ENCODE results near the gene GATAD2A. TPM values are rescaled to one million over a fixed set of nuclear protein-coding genes. Genes with fewer than 3 reads are reported as not detected.

The GATAD2A gene
- total and polyA plus RNA-seq, 9 of the 15 experiments (the other 6 are each of a cell fraction or from before 2014, with no cell fraction given) = 2.4 to 226 (median 44.2) TPM

DNA sequence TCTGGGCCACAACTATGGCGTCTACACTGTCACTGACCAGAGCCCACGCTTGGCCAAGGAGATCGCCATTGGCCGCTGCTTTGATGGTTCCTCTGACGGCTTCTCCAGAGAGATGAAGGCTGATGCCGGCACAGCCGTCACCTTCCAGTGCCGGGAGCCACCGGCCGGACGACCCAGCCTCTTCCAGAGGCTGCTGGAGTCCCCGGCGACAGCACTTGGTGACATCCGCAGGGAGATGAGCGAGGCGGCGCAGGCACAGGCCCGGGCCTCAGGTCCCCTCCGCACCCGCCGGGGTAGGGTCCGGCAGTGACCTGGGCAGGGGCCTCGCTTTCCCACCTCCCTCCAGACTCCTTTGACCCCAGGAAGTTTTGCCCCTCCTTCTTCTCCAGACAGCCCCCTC lies 140.2 kb downstream of the GATAD2A start:
- H3K27ac ChIP-seq (ENCODE audit: extremely low read depth, low read depth, low read length) = no peak overlapping the region
- H4K20me1 ChIP-seq (replicated peaks; ENCODE audit: control insufficient read depth, insufficient read depth, low read length) = 0 out of 2 replicates have a peak, but pooled peaks cover 5% of the 10 kb centered on the region
- peaks cover 2 to 70% of the 10 kb centered on the region in 2 experiments; a peak in 2 of 5 replicates for H3K4me1 ChIP-seq (replicated peaks in 1 of 2; ENCODE audit: control insufficient read depth in 2 of 2, insufficient read depth in 2 of 2, low read length in 2 of 2)
- H3K9me1 ChIP-seq (ENCODE audit: control insufficient read depth, insufficient read depth, low read length) = no peaks in the 10 kb centered on the region
- H3K36me3 ChIP-seq (ENCODE audit: control insufficient read depth, insufficient read depth, low read length) = no peaks in the 10 kb centered on the region
- ATAC-seq = no peak
- H3K4me2 ChIP-seq (ENCODE audit: insufficient read depth, low read length) = no peak overlapping the region
- H3K79me2 ChIP-seq (ENCODE audit: control insufficient read depth, insufficient read depth, low read length) = no peaks in the 10 kb centered on the region
- no peak for TF ChIP-seq ZNF695 (CRISPR knock-in tag; IDR thresholded peaks at IDR 0.05)
- TF ChIP-seq, protein P1, sequence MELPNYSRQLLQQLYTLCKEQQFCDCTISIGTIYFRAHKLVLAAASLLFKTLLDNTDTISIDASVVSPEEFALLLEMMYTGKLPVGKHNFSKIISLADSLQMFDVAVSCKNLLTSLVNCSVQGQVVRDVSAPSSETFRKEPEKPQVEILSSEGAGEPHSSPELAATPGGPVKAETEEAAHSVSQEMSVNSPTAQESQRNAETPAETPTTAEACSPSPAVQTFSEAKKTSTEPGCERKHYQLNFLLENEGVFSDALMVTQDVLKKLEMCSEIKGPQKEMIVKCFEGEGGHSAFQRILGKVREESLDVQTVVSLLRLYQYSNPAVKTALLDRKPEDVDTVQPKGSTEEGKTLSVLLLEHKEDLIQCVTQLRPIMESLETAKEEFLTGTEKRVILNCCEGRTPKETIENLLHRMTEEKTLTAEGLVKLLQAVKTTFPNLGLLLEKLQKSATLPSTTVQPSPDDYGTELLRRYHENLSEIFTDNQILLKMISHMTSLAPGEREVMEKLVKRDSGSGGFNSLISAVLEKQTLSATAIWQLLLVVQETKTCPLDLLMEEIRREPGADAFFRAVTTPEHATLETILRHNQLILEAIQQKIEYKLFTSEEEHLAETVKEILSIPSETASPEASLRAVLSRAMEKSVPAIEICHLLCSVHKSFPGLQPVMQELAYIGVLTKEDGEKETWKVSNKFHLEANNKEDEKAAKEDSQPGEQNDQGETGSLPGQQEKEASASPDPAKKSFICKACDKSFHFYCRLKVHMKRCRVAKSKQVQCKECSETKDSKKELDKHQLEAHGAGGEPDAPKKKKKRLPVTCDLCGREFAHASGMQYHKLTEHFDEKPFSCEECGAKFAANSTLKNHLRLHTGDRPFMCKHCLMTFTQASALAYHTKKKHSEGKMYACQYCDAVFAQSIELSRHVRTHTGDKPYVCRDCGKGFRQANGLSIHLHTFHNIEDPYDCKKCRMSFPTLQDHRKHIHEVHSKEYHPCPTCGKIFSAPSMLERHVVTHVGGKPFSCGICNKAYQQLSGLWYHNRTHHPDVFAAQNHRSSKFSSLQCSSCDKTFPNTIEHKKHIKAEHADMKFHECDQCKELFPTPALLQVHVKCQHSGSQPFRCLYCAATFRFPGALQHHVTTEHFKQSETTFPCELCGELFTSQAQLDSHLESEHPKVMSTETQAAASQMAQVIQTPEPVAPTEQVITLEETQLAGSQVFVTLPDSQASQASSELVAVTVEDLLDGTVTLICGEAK (IDR thresholded peaks at IDR 0.05) = no peak
- TF ChIP-seq, protein P1 (CRISPR knock-in tag; IDR thresholded peaks at IDR 0.05) = no peak
- no peak for TF ChIP-seq SAFB (IDR thresholded peaks at IDR 0.05; ENCODE audit: borderline replicate concordance, low read depth, low read length)
- TF ChIP-seq, protein P2, sequence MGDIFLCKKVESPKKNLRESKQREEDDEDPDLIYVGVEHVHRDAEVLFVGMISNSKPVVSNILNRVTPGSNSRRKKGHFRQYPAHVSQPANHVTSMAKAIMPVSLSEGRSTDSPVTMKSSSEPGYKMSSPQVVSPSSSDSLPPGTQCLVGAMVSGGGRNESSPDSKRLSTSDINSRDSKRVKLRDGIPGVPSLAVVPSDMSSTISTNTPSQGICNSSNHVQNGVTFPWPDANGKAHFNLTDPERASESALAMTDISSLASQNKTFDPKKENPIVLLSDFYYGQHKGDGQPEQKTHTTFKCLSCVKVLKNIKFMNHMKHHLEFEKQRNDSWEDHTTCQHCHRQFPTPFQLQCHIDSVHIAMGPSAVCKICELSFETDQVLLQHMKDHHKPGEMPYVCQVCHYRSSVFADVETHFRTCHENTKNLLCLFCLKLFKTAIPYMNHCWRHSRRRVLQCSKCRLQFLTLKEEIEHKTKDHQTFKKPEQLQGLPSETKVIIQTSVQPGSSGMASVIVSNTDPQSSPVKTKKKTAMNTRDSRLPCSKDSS (IDR thresholded peaks at IDR 0.05; ENCODE audit: low read depth, partially characterized antibody) = no peak
- peaks cover 5 to 42% of the 10 kb centered on the region in 2 experiments for H3K27me3 ChIP-seq (ENCODE audit: control insufficient read depth in 2 of 2, insufficient read depth in 2 of 2, low read length in 2 of 2)
- intact Hi-C loops (cut with micrococcal nuclease) = no loop called here
- no peak for DNase-seq (ENCODE audit: extremely low read depth in 1 of 4, low spot score in 3 of 4)
- H3K9ac ChIP-seq (ENCODE audit: insufficient read depth in 1 of 2, low read depth in 2 of 2, low read length in 2 of 2) = no peak overlapping the region
- no TSS peak for BruUV-seq (replicated peaks)
- 31% methylated on average over 16 of the region's 23 CpGs for WGBS (ENCODE audit: insufficient coverage, low coverage, missing lambda C conversion rate)
- H2AFZ ChIP-seq (ENCODE audit: low read depth, low read length) = no peak overlapping the region
- H3K4me3 ChIP-seq = no peak overlapping the region
- CTCF ChIA-PET (ENCODE audit: low intra/inter-chr PET ratio) = no interaction called here
- H3K9me3 ChIP-seq (replicated peaks; ENCODE audit: control insufficient read depth, insufficient read depth, low read depth, low read length) = no peaks in the 10 kb centered on the region
- POLR2A ChIA-PET = interaction anchor here (0.6 kb wide), 2 partner anchors 27 to 1528 kb away, joined by 3 read pairs; no protein-coding TSS in a partner anchor
- in situ Hi-C loops (cut with MboI) = loop anchor here (25.0 kb wide), 1 partner anchor 92 kb away; the partner anchor contains the start of genes GMIP and LPAR2
- no peak for FAIRE-seq
